ENCODE results near the gene SORBS1.
A peak's percentile ranks its signal among the peaks of the same experiment; 100 is the strongest.

SORBS1 gene

DNA sequence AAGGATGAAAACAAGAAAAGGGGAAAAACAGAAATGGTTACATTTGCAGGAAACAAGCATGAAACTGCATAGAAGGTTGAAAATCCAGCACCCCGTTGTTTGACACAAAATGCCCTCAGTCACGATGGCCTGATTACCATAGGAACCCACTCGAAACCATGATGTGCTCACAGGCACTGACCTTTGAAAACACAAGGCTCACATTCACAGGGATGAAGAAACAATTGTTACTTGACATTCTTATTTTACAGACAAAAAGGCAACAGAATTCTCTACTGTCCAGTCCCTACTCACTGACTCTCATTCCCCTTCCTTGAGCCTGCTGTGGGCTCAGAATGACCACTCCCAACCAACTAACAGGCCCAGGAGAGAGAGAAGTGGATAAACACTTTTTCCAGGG is 138.9 kb downstream of the SORBS1 start:
- Histone ChIP-seq H3K4me1 (ENCODE audit: control insufficient read depth in 2 of 2, insufficient read depth in 2 of 2, low read length in 2 of 2) (no peaks in the 10 kb centered on the region), H3K9me3 (ENCODE audit: control insufficient read depth in 2 of 2, low read length in 2 of 2) (no peaks in the 10 kb centered on the region), H3K36me3 (ENCODE audit: control insufficient read depth in 2 of 2, insufficient read depth in 2 of 2, low read length in 2 of 2) (no peaks in the 10 kb centered on the region), H3K27ac (ENCODE audit: low read depth in 2 of 2, low read length in 2 of 2) (no peak overlapping the region), H3K27me3 (ENCODE audit: control insufficient read depth in 2 of 2, insufficient read depth in 2 of 2, low read length in 2 of 2) (no peaks in the 10 kb centered on the region), H3K4me3 (ENCODE audit: low read length in 2 of 2) (no peak overlapping the region), H3K9ac (ENCODE audit: low read depth in 1 of 2, low read length in 2 of 2) (no peak overlapping the region)

DNA sequence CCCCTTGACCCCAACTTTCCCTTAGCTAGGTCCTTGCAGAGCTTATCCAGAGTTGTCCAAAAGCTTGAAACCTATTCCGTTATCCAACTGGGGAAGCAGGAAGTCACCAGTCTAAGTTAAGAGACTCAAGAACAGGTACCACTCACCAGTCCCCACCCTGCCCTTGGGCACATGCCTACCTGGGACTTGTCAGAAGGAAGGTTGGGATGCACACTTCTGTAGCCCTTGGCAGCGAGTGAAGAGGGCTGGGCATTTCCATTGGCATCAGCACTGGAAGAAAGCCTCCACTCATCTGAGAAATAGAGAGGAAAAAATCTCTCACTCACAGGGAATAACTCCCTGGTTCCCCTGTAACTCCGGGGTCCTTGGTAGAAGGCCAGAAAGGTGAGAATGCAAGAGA is 139.4 kb downstream of the SORBS1 start:
- no peak overlapping the region for H3K9ac ChIP-seq (ENCODE audit: low read depth in 1 of 2, low read length in 2 of 2)
- no peak overlapping the region for H3K27ac ChIP-seq (ENCODE audit: low read depth in 2 of 2, low read length in 2 of 2)
- no peak overlapping the region for H3K4me3 ChIP-seq (ENCODE audit: low read length in 2 of 2)
- H3K27me3 ChIP-seq (ENCODE audit: control insufficient read depth in 2 of 2, insufficient read depth in 2 of 2, low read length in 2 of 2): no peaks in the 10 kb centered on the region
- H3K9me3 ChIP-seq (ENCODE audit: control insufficient read depth in 2 of 2, low read length in 2 of 2): no peaks in the 10 kb centered on the region
- H3K4me1 ChIP-seq (ENCODE audit: control insufficient read depth in 2 of 2, insufficient read depth in 2 of 2, low read length in 2 of 2): no peaks in the 10 kb centered on the region
- H3K36me3 ChIP-seq (ENCODE audit: control insufficient read depth in 2 of 2, insufficient read depth in 2 of 2, low read length in 2 of 2): no peaks in the 10 kb centered on the region

DNA sequence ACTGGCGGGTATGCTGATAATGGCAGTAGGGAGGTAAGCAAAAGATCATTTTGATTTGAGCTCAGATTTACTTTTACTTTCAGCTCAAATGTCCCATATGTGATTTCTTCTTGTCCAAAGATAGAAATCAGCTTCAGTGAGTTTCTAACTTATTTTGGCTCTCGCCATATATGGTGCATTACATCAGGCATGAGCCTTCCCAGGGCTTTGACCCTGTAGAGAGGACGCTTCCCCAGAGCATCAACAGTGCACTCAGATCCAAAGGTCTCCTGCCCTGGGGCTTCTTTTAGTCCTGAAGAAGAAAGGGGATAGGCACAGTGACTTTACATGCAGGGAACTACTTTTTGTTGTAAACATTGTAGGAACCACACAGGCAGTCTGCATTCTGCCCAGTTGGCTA is 141.8 kb downstream of the SORBS1 start:
- no peaks in the 10 kb centered on the region for H3K36me3 ChIP-seq (ENCODE audit: control insufficient read depth in 2 of 2, insufficient read depth in 2 of 2, low read length in 2 of 2)
- no peaks in the 10 kb centered on the region for H3K4me1 ChIP-seq (ENCODE audit: control insufficient read depth in 2 of 2, insufficient read depth in 2 of 2, low read length in 2 of 2)
- no peaks in the 10 kb centered on the region for H3K9me3 ChIP-seq (ENCODE audit: control insufficient read depth in 2 of 2, low read length in 2 of 2)
- H3K27me3 ChIP-seq (ENCODE audit: control insufficient read depth in 2 of 2, insufficient read depth in 2 of 2, low read length in 2 of 2): no peaks in the 10 kb centered on the region
- no peak overlapping the region for H3K9ac ChIP-seq (ENCODE audit: low read depth in 1 of 2, low read length in 2 of 2)
- no peak overlapping the region for H3K4me3 ChIP-seq (ENCODE audit: low read length in 2 of 2)
- H3K27ac ChIP-seq (ENCODE audit: low read depth in 2 of 2, low read length in 2 of 2): peak overlapping the region in 1 of 2 donors; percentile 17

DNA sequence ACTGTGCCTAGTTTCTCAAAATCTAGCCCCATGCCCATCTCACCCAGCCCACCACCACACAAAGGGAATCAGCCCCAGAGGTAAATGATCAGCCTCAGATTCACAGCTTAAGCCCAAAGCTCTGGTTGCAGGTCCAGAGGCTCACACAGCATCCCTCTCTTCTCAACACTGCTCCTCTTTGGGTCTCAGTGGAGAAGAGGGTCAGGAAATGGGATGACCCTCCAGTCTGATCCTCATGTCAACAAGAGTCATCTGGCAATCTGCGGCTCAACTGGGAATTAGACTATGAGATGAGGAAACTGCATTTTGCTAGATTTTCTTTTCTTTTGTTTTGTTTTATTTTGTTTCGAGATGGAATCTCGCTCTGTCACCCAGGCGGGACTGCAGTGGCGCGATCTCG is 144.2 kb downstream of the SORBS1 start:
- H3K4me1 ChIP-seq (ENCODE audit: control insufficient read depth in 2 of 2, insufficient read depth in 2 of 2, low read length in 2 of 2): no peaks in the 10 kb centered on the region
- no peaks in the 10 kb centered on the region for H3K27me3 ChIP-seq (ENCODE audit: control insufficient read depth in 2 of 2, insufficient read depth in 2 of 2, low read length in 2 of 2)
- no peak overlapping the region for H3K27ac ChIP-seq (ENCODE audit: low read depth in 2 of 2, low read length in 2 of 2)
- peaks cover 3 to 4% of the 10 kb centered on the region in 2 donors for H3K36me3 ChIP-seq (ENCODE audit: control insufficient read depth in 2 of 2, insufficient read depth in 2 of 2, low read length in 2 of 2)
- no peak overlapping the region for H3K9ac ChIP-seq (ENCODE audit: low read depth in 1 of 2, low read length in 2 of 2)
- H3K9me3 ChIP-seq (ENCODE audit: control insufficient read depth in 2 of 2, low read length in 2 of 2): no peaks in the 10 kb centered on the region
- H3K4me3 ChIP-seq (ENCODE audit: low read length in 2 of 2): no peak overlapping the region

DNA sequence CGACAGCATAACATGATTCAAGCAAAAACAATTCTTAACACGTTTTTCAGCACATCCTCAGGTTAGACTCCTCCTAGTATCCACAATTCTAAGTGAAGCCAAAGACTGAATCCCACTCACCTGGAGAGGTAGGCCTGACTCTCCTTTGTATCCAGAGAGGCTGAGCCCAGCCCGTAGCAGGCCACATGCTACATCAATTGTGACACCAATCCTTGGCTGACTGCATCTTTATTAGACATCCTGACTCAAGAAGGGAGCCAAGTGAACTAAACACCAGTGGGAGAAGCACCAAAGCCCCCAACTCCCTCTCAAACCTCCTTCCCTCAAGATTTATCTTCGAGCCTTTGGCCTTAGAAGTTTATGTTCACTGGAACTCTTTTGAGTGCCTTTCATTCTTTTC is 144.9 kb downstream of the SORBS1 start:
- Histone ChIP-seq H3K9me3 (ENCODE audit: control insufficient read depth in 2 of 2, low read length in 2 of 2) (no peaks in the 10 kb centered on the region), H3K4me3 (ENCODE audit: low read length in 2 of 2) (no peak overlapping the region), H3K27me3 (ENCODE audit: control insufficient read depth in 2 of 2, insufficient read depth in 2 of 2, low read length in 2 of 2) (no peaks in the 10 kb centered on the region), H3K9ac (ENCODE audit: low read depth in 1 of 2, low read length in 2 of 2) (no peak overlapping the region), H3K4me1 (ENCODE audit: control insufficient read depth in 2 of 2, insufficient read depth in 2 of 2, low read length in 2 of 2) (no peaks in the 10 kb centered on the region), H3K36me3 (ENCODE audit: control insufficient read depth in 2 of 2, insufficient read depth in 2 of 2, low read length in 2 of 2) (peaks cover 3 to 4% of the 10 kb centered on the region in 2 donors), H3K27ac (ENCODE audit: low read depth in 2 of 2, low read length in 2 of 2) (no peak overlapping the region)

DNA sequence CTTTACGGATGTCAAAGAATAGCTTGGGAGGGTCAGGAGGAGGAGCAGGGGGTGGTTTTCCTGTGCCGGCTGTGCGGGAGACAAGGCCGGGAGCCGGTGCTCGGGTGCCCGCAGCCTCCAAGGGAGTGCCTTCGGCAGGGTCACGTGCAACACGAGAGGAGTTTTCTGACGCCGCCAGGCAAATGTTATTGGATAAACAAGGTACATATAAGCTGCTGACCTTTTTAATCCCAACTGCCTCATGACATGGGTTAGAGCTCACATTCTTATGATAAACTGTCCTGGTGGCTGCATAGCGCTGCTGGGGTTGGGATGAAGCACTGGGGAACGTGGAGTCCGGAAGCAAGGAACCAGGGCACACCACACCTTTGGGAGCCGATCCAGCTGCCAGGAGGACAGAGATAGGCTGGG is 145.5 kb downstream of the SORBS1 start:
- no peaks in the 10 kb centered on the region for H3K27me3 ChIP-seq (ENCODE audit: control insufficient read depth in 2 of 2, insufficient read depth in 2 of 2, low read length in 2 of 2)
- H3K4me3 ChIP-seq (ENCODE audit: low read length in 2 of 2): no peak overlapping the region
- H3K36me3 ChIP-seq (ENCODE audit: control insufficient read depth in 2 of 2, insufficient read depth in 2 of 2, low read length in 2 of 2): peaks cover 3 to 4% of the 10 kb centered on the region in 2 donors
- H3K9me3 ChIP-seq (ENCODE audit: control insufficient read depth in 2 of 2, low read length in 2 of 2): no peaks in the 10 kb centered on the region
- H3K27ac ChIP-seq (ENCODE audit: low read depth in 2 of 2, low read length in 2 of 2): peak overlapping the region; percentile 1 to 7
- H3K9ac ChIP-seq (ENCODE audit: low read depth in 1 of 2, low read length in 2 of 2): no peak overlapping the region
- no peaks in the 10 kb centered on the region for H3K4me1 ChIP-seq (ENCODE audit: control insufficient read depth in 2 of 2, insufficient read depth in 2 of 2, low read length in 2 of 2)

DNA sequence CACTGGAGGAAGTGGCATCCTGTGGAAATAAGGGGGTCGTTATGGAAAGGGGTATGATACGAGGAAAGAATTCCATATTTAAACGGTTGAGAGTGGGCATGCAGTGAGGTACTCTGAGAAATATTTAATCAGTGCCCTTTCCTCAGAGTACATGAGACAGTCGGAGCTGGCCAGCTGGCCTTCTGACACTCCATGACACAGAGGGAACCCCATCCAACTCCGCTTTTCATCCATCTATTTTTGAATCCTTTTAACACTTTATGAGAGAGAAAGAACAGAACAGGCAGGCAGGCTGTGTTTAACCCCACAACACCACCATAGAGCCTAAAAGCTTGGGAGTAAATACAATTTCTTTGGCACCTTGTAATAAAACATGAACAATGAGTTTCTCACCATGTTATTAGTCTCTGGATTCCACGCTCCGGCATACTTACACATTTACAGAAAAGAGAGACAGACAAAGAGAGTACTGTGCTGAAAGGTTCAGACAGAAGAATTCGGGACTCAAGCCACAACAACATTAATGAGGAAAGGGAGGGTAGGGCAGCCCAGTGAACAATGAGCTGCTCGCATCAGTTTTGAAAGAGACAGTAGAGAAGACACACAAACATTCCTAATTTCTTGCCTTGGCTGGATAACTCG is 146.2 kb downstream of the SORBS1 start:
- Histone ChIP-seq H3K9ac (ENCODE audit: low read depth in 1 of 2, low read length in 2 of 2) (no peak overlapping the region), H3K36me3 (ENCODE audit: control insufficient read depth in 2 of 2, insufficient read depth in 2 of 2, low read length in 2 of 2) (peaks cover 3 to 4% of the 10 kb centered on the region in 2 donors), H3K27me3 (ENCODE audit: control insufficient read depth in 2 of 2, insufficient read depth in 2 of 2, low read length in 2 of 2) (no peaks in the 10 kb centered on the region), H3K27ac (ENCODE audit: low read depth in 2 of 2, low read length in 2 of 2) (peak overlapping the region; percentile 7 to 38), H3K9me3 (ENCODE audit: control insufficient read depth in 2 of 2, low read length in 2 of 2) (no peaks in the 10 kb centered on the region), H3K4me1 (ENCODE audit: control insufficient read depth in 2 of 2, insufficient read depth in 2 of 2, low read length in 2 of 2) (no peaks in the 10 kb centered on the region), H3K4me3 (ENCODE audit: low read length in 2 of 2) (no peak overlapping the region)

DNA sequence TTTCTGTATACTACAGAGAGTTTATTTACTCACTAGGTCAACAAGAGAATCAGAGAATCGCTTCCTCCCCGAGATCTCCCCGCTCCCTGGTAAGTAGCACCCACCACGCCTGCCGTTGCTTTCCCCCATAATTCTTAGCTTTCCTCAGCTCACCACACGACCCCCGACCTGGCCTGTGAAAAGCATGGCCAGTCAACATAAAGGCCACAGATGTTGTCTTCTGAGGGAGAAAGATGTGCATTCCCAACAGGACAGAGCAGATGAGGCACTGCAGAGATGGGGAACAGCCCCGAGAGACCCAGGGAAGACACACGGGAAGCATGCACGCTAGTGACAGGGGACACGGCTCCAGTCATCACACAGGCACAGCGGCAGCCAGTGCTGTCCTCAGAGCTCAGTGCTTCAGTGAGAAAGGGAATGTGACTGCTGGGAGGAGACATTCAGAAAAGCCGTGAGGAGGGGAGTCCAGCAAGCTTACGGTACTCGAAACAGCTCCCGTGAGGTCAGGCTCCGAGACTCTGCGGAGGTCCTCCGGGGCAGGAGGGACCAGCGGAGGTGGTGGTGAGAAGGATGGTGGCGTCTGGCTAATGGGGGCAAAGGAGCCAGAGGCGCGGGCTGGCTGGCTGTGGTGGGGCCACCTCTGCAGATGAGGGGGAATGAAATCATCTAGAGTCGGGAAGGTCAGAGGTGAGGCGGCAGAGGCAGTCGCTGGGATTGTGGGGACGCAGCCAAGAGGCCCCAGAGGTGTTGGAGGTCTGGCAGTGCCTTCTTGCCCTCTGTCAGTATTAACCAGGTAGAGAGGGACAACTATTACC is 146.9 kb downstream of the SORBS1 start:
- Histone ChIP-seq H3K4me3 (ENCODE audit: low read length in 2 of 2) (no peak overlapping the region), H3K4me1 (ENCODE audit: control insufficient read depth in 2 of 2, insufficient read depth in 2 of 2, low read length in 2 of 2) (no peaks in the 10 kb centered on the region), H3K27ac (ENCODE audit: low read depth in 2 of 2, low read length in 2 of 2) (peak overlapping the region in 1 of 2 donors; percentile 38), H3K9me3 (ENCODE audit: control insufficient read depth in 2 of 2, low read length in 2 of 2) (no peaks in the 10 kb centered on the region), H3K9ac (ENCODE audit: low read depth in 1 of 2, low read length in 2 of 2) (peak overlapping the region in 1 of 2 donors; percentile 27), H3K36me3 (ENCODE audit: control insufficient read depth in 2 of 2, insufficient read depth in 2 of 2, low read length in 2 of 2) (peaks cover 3 to 4% of the 10 kb centered on the region in 2 donors), H3K27me3 (ENCODE audit: control insufficient read depth in 2 of 2, insufficient read depth in 2 of 2, low read length in 2 of 2) (no peaks in the 10 kb centered on the region)

DNA sequence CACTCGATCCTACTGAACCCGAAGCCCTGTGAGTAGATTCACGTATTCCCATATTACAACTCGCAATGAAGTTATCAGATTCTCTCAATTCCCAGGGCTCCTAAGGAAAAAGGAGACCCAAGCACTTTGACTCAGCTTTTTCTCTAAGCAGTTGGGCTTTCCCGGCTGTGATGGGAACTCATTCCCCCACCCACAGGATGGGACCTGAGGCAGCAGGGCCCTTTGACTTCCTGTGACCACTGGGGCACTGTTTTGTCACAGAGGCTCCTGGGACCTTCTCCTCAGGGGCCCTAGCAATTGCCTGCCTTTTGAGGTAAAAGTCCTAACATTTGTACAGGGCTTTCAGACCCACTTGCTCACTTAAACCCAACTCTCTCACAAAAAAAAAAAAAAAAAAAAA is 147.6 kb downstream of the SORBS1 start:
- Histone ChIP-seq H3K27me3 (ENCODE audit: control insufficient read depth in 2 of 2, insufficient read depth in 2 of 2, low read length in 2 of 2) (no peaks in the 10 kb centered on the region), H3K36me3 (ENCODE audit: control insufficient read depth in 2 of 2, insufficient read depth in 2 of 2, low read length in 2 of 2) (peaks cover 3 to 4% of the 10 kb centered on the region in 2 donors), H3K9me3 (ENCODE audit: control insufficient read depth in 2 of 2, low read length in 2 of 2) (no peaks in the 10 kb centered on the region), H3K27ac (ENCODE audit: low read depth in 2 of 2, low read length in 2 of 2) (peak overlapping the region in 1 of 2 donors; percentile 21), H3K9ac (ENCODE audit: low read depth in 1 of 2, low read length in 2 of 2) (no peak overlapping the region), H3K4me3 (ENCODE audit: low read length in 2 of 2) (no peak overlapping the region), H3K4me1 (ENCODE audit: control insufficient read depth in 2 of 2, insufficient read depth in 2 of 2, low read length in 2 of 2) (no peaks in the 10 kb centered on the region)

DNA sequence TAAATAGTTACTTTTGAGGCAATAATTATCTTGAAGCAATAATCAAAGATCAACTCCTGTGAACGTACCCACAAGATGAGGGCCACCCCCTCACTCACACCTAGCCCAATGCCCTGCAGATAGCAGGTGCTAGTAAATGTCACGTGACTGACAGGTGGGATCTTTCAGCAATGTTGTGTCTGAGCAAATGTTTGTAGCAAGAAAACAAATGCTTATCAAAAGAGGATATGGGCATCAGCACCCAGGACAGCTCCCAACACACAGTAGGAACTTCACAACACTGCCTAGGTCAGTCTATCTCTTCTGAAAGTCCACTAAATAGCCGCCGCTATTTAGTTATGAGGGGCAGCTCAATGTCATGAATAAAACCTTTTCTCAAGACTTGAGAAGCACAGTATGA is 149.5 kb downstream of the SORBS1 start:
- Histone ChIP-seq H3K27ac (ENCODE audit: low read depth in 2 of 2, low read length in 2 of 2) (no peak overlapping the region), H3K9me3 (ENCODE audit: control insufficient read depth in 2 of 2, low read length in 2 of 2) (no peaks in the 10 kb centered on the region), H3K9ac (ENCODE audit: low read depth in 1 of 2, low read length in 2 of 2) (no peak overlapping the region), H3K4me1 (ENCODE audit: control insufficient read depth in 2 of 2, insufficient read depth in 2 of 2, low read length in 2 of 2) (peaks cover 5 to 6% of the 10 kb centered on the region in 2 donors), H3K36me3 (ENCODE audit: control insufficient read depth in 2 of 2, insufficient read depth in 2 of 2, low read length in 2 of 2) (peaks cover 3 to 4% of the 10 kb centered on the region in 2 donors), H3K27me3 (ENCODE audit: control insufficient read depth in 2 of 2, insufficient read depth in 2 of 2, low read length in 2 of 2) (no peaks in the 10 kb centered on the region), H3K4me3 (ENCODE audit: low read length in 2 of 2) (no peak overlapping the region)

Data from mucosa of rectum (tissue), 2 donors.